ENCODE data around the gene PTCH1.

Gene PTCH1

DNA sequence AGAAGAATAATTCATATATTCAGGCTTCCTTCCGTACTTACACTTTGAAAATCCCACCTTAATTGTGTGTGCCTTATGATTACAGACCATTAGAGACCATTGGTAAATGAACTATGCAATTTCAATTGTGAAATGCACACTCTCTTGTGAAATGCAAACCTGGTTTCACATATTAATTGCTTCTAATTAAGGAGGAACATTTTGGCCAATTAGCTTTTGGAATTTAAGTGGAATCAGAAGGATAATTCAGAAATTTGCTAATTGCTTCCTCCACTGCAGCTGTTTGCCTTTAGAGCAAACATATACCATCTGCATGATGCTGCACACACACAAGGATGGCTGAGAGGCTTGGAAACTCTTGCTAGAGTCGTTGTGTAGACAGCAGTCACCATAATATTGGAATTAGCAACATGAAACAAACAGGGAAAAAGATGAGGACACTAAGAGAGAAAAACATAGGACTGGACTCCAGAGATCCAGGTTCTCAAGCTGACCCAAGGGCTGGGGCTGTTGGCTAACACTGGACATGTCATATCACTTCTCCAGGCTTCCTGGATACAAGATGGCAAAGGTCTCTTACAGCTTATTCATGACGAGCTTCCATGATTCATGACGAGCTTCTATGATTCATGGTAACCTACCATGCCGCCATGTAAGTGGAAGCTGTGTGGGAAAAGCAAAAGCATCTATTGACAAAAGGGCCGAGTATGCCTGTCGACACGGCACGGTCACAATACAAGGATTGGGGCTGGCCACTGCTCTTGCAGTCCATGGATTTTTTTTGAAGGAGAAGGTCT, 78.0 kb downstream of the PTCH1 start:
- DNase-seq (ENCODE audit: low spot score): no peak

GRCh38 chr9:95437559-95437958, 79.2 kb downstream of the PTCH1 start:
- DNase-seq (ENCODE audit: low spot score): no peak

- no peak for DNase-seq (ENCODE audit: low spot score)
Observed at GRCh38 chr9:95436416-95436815, 80.4 kb downstream of the PTCH1 start.

GRCh38 chr9:95435074-95435728, 81.6 kb downstream of the PTCH1 start:
- no peak for DNase-seq (ENCODE audit: low spot score)

DNA sequence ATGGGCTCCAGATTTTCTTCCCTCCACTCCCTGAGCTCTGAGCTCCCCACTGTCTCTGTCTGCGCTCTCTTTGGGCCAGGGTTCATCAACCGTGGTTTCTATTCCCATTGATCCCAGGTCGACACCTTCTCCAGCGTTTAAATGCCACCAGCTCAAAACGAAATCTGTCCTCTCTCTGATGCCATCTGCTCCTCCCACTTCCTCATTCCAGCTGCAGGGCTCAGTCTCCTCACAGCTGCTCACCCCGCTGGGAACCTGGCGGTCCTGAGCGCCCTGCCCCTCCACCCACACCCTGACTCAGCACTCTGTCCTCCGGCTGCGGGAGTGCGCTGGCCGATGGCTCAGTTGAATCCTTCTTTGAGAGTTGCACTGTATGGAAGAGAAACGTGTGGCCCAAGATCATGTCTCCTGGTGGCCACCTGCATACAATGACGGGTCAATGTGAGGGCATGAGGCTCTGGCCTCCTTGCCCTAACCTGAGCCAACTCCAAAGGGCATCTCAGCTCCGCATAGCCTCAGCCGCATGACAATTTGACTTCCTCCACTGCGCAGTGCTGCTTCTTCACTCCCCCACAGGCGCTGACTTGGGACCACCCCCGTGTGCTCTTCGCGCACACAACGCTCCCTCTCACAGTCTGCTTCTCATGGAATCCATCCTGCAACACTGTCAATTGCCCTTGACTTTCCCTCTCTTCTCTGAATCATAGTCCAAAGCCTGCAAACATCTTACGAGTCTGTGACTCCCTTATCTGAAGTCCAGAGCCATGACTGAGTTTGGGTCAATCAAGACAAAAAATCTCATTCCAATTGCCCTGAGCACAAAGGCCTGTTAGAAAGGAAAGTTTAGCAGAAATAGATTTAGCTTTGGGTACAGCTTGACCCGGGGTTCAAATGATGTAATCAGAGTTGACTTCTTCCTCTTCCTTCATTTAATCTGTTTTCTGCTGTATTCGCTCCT, 82.4 kb downstream of the PTCH1 start:
- no peak for DNase-seq (ENCODE audit: low spot score)

DNA sequence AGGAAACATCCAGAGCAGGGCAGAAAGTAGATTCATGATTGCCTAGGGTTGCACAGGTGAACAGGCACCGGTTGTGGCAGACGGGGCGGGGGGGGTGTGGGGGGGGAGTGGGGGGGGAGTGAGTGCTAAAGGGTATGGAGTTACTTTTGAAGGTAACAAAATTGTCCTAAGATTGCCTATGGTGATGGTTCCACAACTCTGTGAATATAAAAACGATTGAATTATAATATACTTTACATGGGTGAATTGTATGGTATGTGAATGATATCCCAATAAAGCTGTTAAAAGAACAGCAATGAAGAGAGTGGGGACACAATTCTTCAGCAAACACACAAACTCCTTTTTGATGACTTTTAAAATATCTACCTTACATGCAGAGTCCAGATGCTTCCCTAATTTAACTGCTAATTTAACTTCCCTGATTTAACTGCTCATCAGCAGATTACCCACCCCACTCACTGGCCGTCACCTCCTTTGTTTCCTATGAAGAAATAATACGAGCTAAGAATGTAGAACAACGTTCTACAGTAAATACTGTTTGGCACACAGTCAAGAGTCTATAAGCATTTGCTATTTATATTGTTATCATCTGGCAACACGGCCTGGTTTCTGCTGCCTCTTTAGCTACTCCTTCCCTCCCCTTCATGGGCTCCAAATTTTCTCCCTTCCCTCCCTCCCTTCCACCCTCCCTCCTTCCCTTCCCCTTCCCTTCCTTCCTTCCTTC, 83.5 kb downstream of the PTCH1 start:
- no peak for DNase-seq (ENCODE audit: low spot score)

DNA sequence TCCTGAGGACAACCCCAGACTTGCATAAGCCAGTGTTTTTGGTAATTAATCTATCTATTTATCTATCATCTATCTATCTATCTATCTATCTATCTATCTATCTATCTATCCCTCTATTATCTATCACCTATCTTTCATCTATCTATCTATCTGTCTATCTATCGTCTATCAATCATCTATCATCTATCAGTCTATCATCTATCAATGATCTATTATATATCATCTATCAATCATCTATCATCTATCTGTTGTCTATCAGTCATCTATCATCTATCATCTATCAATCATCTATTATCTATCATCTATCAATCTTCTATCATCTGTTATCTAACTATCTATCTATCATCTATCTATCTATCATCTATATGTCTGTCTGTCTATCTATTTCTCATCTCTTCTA, 85.5 kb downstream of the PTCH1 start:
- DNase-seq (ENCODE audit: low spot score): no peak

DNA sequence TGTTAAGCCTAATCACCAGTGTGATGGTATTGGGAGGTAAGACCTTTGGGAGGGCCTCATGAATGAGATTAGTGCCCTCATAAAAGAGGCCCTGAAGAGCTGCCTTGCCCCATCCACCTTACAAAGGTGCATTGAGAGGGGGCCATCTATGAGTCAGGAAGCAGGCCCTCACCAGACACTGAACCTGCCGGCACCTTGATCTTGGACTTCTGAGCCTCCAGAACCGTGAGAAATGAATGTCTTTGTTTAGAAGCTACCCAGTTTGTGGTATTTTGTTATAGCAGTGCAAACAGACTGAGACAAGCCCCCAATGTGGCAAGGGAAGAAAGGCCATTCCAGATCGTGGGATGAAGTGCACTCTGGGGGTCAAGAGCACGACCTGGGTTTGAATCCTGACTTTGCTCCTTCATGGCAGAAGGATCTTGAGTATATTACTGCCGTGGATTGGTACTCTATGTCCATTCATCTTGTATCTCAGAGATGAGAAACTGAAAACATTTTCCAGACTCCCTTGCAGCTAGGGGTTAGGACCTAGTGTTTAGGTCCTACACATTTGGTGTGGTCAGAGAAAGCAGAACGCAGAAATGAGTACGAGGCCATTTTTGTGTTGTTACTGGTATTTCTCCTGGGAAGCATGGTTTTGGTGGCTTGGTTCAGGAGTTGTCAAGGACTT, 86.7 kb downstream of the PTCH1 start:
- no peak for DNase-seq (ENCODE audit: low spot score)

DNA sequence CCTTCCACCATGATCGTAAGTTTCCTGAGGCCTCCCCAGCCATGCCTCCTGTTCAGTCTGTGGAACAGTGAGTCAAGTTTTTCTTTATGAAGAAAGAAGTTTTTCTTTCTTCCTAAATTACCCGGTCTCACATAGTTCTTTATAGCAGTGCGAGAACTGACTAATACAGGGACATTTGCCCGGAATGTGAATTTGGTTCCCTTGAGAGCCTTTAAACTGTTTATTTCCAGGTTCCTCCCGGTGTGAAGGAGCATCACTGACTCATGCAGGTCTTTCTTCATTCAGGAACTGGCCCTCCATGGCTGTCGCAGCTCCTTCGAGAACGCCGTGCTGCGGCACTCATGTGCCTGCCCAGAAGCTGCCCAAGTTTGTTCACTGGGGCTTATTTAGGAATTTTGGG, 87.7 kb downstream of the PTCH1 start:
- DNase-seq (ENCODE audit: low spot score): no peak

- DNase-seq (ENCODE audit: low spot score): no peak
Observed at GRCh38 chr9:95425910-95426551, 90.7 kb downstream of the PTCH1 start.

- no peak for DNase-seq (ENCODE audit: low spot score)
Observed at GRCh38 chr9:95422650-95423049, 94.1 kb downstream of the PTCH1 start.

- DNase-seq (ENCODE audit: low spot score): no peak
Observed at GRCh38 chr9:95420518-95420917, 96.3 kb downstream of the PTCH1 start.

GRCh38 chr9:95419444-95419843, 97.3 kb downstream of the PTCH1 start:
- DNase-seq (ENCODE audit: low spot score): no peak

- no peak for DNase-seq (ENCODE audit: low spot score)
Observed at GRCh38 chr9:95415158-95415557, 101.6 kb downstream of the PTCH1 start.

DNA sequence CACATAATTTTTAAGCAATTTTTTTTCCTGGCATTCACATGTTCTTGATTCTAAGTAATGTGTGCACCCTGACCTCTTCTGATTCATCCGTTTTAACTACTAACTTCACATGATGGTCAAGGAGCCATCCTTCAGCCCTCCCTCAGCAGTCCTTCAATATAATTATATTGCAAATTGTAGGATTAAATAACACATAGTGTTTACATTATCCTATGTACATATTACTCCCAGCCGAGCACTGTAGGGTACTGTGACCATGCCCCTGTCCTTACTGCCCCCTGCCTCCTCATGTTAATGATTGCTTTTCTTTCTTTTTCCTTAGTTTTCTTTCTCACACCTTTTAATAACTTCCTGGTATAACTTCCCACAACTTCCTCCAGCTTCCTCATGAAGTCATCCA, 103.0 kb downstream of the PTCH1 start:
- no peak for DNase-seq (ENCODE audit: low spot score)

- DNase-seq (ENCODE audit: low spot score): no peak
Observed at GRCh38 chr9:95411054-95411892, 105.5 kb downstream of the PTCH1 start.

- peak; percentile 59 for DNase-seq (ENCODE audit: low spot score)
Observed at GRCh38 chr9:95409650-95410426, 106.9 kb downstream of the PTCH1 start.

GRCh38 chr9:95407524-95407923, 109.2 kb downstream of the PTCH1 start:
- no peak for DNase-seq (ENCODE audit: low spot score)

- peak; percentile 29 for DNase-seq (ENCODE audit: low spot score)
Observed at GRCh38 chr9:95406121-95406520, 110.7 kb downstream of the PTCH1 start.
